Measurements from ENCODE around the gene SSBP3. TPM values are rescaled to one million over a fixed set of nuclear protein-coding genes. Genes with fewer than 3 reads are reported as not detected.

The SSBP3 gene
- polyA plus RNA-seq, 1 of the 3 experiments (the other 2 are of a cell fraction), result 26.2 TPM

DNA sequence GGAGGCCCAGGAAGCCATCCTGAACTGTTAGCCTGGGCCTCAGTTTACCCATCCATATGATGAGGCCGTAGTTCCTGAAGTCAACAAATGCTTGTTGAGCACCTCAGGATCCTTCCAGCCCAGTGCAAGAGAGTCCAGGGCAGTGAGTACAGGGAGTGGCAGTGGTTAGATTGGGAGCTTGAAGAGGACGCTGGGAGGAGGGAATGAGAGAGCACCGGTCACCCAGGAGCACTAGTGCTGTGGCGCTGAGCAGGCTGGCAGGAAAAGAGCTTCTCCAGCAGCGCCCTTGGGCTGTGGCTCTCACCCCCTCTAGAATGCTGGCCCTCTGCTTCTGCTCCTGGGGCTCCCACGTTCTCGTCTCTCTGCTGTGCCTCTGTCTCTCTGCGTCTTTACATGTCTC is 10.2 kb upstream of the SSBP3 start:
- H3K36me3 ChIP-seq (replicated peaks in 1 of 2; ENCODE audit: control insufficient read depth in 1 of 2, insufficient read depth in 2 of 2, low read length in 1 of 2), result no peaks in the 10 kb centered on the region
- DNase-seq, result no peak
- H3K27ac ChIP-seq (ENCODE audit: low read depth in 2 of 2, low read length in 1 of 2), result no peak overlapping the region
- H3K4me2 ChIP-seq, result no peak overlapping the region
- no peaks in the 10 kb centered on the region for H4K20me1 ChIP-seq (ENCODE audit: insufficient read depth)
- POLR2A ChIA-PET, result no interaction called here
- H3K9me2 ChIP-seq, result no peaks in the 10 kb centered on the region
- WGBS (ENCODE audit: low lambda C conversion rate), result 76% methylated on average over 7 of the region's 8 CpGs
- H3K79me2 ChIP-seq (ENCODE audit: insufficient read depth), result no peaks in the 10 kb centered on the region
- H3K4me3 ChIP-seq (ENCODE audit: low read depth in 2 of 2, low read length in 1 of 2), result no peak overlapping the region
- H3K9me3 ChIP-seq, result no peaks in the 10 kb centered on the region
- TF ChIP-seq RXRA (IDR thresholded peaks at IDR 0.05; ENCODE audit: borderline replicate concordance, low read depth) (no peak), USF2 (IDR thresholded peaks at IDR 0.05; ENCODE audit: borderline replicate concordance, low read depth, low read length) (no peak), FOXJ3 (CRISPR knock-in tag; IDR thresholded peaks at IDR 0.05) (no peak)
- no peaks in the 10 kb centered on the region for H3K27me3 ChIP-seq (ENCODE audit: insufficient read depth)
- no peaks in the 10 kb centered on the region; a peak in 1 of 4 replicates for H3K4me1 ChIP-seq (ENCODE audit: control insufficient read depth in 1 of 2, insufficient read depth in 2 of 2, low read depth in 1 of 2, low read length in 1 of 2)
- H2AFZ ChIP-seq (ENCODE audit: low read depth), result no peak overlapping the region
- CTCF ChIA-PET, result no interaction called here
- H3F3A ChIP-seq (replicated peaks; ENCODE audit: insufficient read depth), result no peaks in the 10 kb centered on the region
- no peak overlapping the region for H3K9ac ChIP-seq

DNA sequence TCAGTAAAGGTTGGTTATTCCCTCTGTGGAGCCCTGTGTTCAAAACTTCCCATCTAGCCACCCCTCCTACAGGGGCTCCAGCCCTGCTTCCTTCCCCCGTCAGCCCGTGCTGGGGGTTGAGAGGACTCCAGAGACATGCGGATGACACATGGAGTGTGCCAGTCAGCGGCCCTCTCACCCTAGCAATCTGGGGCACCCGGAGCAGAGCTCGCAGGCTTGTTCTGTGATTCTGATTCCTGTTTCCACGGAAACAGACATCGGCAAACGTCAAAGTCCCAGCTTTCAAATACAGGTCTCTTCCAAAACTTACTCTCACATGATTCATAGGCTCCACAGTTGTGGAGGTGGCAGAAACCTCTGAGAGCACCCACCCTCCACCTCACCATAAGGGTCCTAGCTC is 9.8 kb upstream of the SSBP3 start:
- Histone ChIP-seq H3K27ac (ENCODE audit: low read depth in 2 of 2, low read length in 1 of 2) (no peak overlapping the region), H2AFZ (ENCODE audit: low read depth) (no peak overlapping the region), H3K4me1 (ENCODE audit: control insufficient read depth in 1 of 2, insufficient read depth in 2 of 2, low read depth in 1 of 2, low read length in 1 of 2) (no peaks in the 10 kb centered on the region; a peak in 1 of 4 replicates), H3K9me2 (no peaks in the 10 kb centered on the region), H3K4me3 (ENCODE audit: low read depth in 2 of 2, low read length in 1 of 2) (no peak overlapping the region), H3K79me2 (ENCODE audit: insufficient read depth) (no peaks in the 10 kb centered on the region), H3K9ac (no peak overlapping the region), H4K20me1 (ENCODE audit: insufficient read depth) (no peaks in the 10 kb centered on the region), H3F3A (replicated peaks; ENCODE audit: insufficient read depth) (no peaks in the 10 kb centered on the region), H3K9me3 (no peaks in the 10 kb centered on the region), H3K36me3 (replicated peaks in 1 of 2; ENCODE audit: control insufficient read depth in 1 of 2, insufficient read depth in 2 of 2, low read length in 1 of 2) (no peaks in the 10 kb centered on the region), H3K27me3 (ENCODE audit: insufficient read depth) (no peaks in the 10 kb centered on the region), H3K4me2 (no peak overlapping the region)
- 86% methylated on average over 9 of the region's 9 CpGs for WGBS (ENCODE audit: low lambda C conversion rate)
- TF ChIP-seq MEF2A (IDR thresholded peaks at IDR 0.05; ENCODE audit: borderline replicate concordance, low read depth) (no peak), EP300 (IDR thresholded peaks at IDR 0.05; ENCODE audit: borderline replicate concordance in 1 of 2, low read depth in 1 of 2, low read length in 1 of 2) (no peak), TCF12 (IDR thresholded peaks at IDR 0.05) (no peak), FOXM1 (IDR thresholded peaks at IDR 0.05; ENCODE audit: low read depth) (no peak), JUND (IDR thresholded peaks at IDR 0.05) (no peak), NRF1 (IDR thresholded peaks at IDR 0.05; ENCODE audit: low read depth, low read length) (no peak), FOXJ3 (CRISPR knock-in tag; IDR thresholded peaks at IDR 0.05) (no peak), USF2 (IDR thresholded peaks at IDR 0.05; ENCODE audit: borderline replicate concordance, low read depth, low read length) (no peak), SMC3 (IDR thresholded peaks at IDR 0.05; ENCODE audit: low read depth, low read length) (no peak), SIN3A (IDR thresholded peaks at IDR 0.05; ENCODE audit: borderline replicate concordance, low read depth, low read length) (no peak), RFX5 (IDR thresholded peaks at IDR 0.05; ENCODE audit: low read length) (no peak), ZBTB33 (IDR thresholded peaks at IDR 0.05; ENCODE audit: borderline replicate concordance, low read depth) (no peak), TAF1 (IDR thresholded peaks at IDR 0.05; ENCODE audit: borderline replicate concordance, low read depth, low read length) (no peak), CHD2 (IDR thresholded peaks at IDR 0.05; ENCODE audit: low read length, partially characterized antibody) (no peak), GABPA (IDR thresholded peaks at IDR 0.05; ENCODE audit: low read depth) (no peak), NFIC (IDR thresholded peaks at IDR 0.05; ENCODE audit: borderline replicate concordance) (no peak)
- TF ChIP-seq, protein P1, sequence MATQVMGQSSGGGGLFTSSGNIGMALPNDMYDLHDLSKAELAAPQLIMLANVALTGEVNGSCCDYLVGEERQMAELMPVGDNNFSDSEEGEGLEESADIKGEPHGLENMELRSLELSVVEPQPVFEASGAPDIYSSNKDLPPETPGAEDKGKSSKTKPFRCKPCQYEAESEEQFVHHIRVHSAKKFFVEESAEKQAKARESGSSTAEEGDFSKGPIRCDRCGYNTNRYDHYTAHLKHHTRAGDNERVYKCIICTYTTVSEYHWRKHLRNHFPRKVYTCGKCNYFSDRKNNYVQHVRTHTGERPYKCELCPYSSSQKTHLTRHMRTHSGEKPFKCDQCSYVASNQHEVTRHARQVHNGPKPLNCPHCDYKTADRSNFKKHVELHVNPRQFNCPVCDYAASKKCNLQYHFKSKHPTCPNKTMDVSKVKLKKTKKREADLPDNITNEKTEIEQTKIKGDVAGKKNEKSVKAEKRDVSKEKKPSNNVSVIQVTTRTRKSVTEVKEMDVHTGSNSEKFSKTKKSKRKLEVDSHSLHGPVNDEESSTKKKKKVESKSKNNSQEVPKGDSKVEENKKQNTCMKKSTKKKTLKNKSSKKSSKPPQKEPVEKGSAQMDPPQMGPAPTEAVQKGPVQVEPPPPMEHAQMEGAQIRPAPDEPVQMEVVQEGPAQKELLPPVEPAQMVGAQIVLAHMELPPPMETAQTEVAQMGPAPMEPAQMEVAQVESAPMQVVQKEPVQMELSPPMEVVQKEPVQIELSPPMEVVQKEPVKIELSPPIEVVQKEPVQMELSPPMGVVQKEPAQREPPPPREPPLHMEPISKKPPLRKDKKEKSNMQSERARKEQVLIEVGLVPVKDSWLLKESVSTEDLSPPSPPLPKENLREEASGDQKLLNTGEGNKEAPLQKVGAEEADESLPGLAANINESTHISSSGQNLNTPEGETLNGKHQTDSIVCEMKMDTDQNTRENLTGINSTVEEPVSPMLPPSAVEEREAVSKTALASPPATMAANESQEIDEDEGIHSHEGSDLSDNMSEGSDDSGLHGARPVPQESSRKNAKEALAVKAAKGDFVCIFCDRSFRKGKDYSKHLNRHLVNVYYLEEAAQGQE (IDR thresholded peaks at IDR 0.05; ENCODE audit: low read depth, low read length), result no peak
- ChIA-PET POLR2A (no interaction called here), CTCF (no interaction called here)
- DNase-seq, result no peak
